Measurements from ENCODE around the gene DNAJC18. TPM values are rescaled to one million over a fixed set of nuclear protein-coding genes. Genes with fewer than 3 reads are reported as not detected.
"Not testable (repeated sequence)": the region's sequence is repeated elsewhere in the genome, so short reads cannot be mapped to it uniquely, and the experiment has no call there.

The DNAJC18 gene
- total RNA-seq, 4 donors from 2014 or later: 0.35 to 23.9 (median 3.4) TPM

DNA sequence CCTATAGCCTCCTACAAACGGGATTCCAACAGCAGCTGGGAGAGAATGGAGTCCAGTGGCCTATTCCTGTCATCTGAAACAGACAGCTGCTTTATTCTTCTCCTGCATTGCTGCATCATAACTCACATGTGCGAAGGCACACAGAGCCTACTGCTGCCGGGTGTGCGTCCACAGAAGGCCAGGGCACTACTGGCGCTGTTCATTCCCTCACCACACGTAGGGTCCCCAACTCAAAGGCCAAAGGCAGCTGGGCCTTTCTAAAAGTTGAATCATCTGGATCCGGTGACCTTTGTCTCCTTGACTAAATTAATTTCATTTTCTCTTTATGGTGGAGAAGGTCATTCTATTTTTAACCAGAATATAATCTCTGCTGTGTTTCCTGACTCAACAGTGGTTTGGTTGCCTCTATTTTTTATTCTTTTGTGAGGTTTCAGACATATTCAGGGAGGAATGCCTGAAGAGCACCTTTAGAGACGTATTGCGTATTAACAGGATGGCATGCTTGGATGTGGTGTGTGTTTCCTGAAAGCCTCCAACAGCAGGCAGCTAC is 24.7 kb downstream of the DNAJC18 start:
- Histone ChIP-seq H3K27ac (peak overlapping the region in 2 of 4 donors; percentile 60 to 85), H3K9me3 (no peaks in the 10 kb centered on the region)
- DNase-seq: peak in 1 of 3 donors; percentile 60

GRCh38 chr5:139413963-139414362 is 25.4 kb downstream of the DNAJC18 start:
- Histone ChIP-seq H3K4me3 (no peak overlapping the region), H3K4me1 (peaks cover 0 to 24% (median 9%) of the 10 kb centered on the region in 4 donors), H3K9me3 (no peaks in the 10 kb centered on the region), H3K27ac (peak overlapping the region in 2 of 4 donors; percentile 60 to 85), H3K27me3 (no peaks in the 10 kb centered on the region), H3K36me3 (no peaks in the 10 kb centered on the region)
- DNase-seq: peak in 1 of 3 donors; percentile 14
- TF ChIP-seq CTCF (IDR thresholded peaks at IDR 0.05): no peak
- TF ChIP-seq POLR2A (IDR thresholded peaks at IDR 0.05): no peak

More for the DNA sequence above, 24.7 kb downstream of the DNAJC18 start:
- Histone ChIP-seq H3K4me1 (peaks cover 0 to 29% (median 9%) of the 10 kb centered on the region in 4 donors), H3K4me3 (no peak overlapping the region), H3K36me3 (no peaks in the 10 kb centered on the region), H3K27me3 (no peaks in the 10 kb centered on the region)
- TF ChIP-seq POLR2A (IDR thresholded peaks at IDR 0.05) (peak in 1 of 2 donors; percentile 51), CTCF (IDR thresholded peaks at IDR 0.05) (peak in 3 of 6 experiments; percentile 26 to 38 (median 31))

DNA sequence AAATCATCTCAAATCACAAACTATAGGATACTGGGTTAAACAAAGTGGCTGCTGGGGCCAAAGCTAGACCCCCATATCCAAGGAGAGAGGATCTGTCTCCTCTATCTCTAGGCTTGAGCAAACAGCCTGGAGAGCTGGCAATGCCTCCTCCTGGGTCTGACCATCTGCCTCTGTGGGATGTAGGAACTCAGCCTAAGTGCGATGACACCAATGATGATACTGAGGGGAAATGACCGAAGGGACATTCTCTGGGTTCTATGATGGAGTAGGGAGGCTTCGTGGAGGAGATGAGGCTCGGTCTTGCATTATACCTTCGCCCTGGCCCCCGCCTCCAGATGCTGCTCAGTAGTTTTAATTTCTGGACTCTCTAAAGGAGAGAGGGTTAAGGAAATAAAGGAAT is 26.2 kb downstream of the DNAJC18 start:
- TF ChIP-seq CTCF (IDR thresholded peaks at IDR 0.05) (no peak), POLR2A (IDR thresholded peaks at IDR 0.05) (no peak)
- Histone ChIP-seq H3K4me3 (no peak overlapping the region), H3K27me3 (no peaks in the 10 kb centered on the region), H3K9me3 (no peaks in the 10 kb centered on the region), H3K27ac (no peak overlapping the region), H3K36me3 (no peaks in the 10 kb centered on the region), H3K4me1 (peaks cover 0 to 24% (median 7%) of the 10 kb centered on the region in 4 donors)
- DNase-seq: peak in 1 of 3 donors; percentile 6

DNA sequence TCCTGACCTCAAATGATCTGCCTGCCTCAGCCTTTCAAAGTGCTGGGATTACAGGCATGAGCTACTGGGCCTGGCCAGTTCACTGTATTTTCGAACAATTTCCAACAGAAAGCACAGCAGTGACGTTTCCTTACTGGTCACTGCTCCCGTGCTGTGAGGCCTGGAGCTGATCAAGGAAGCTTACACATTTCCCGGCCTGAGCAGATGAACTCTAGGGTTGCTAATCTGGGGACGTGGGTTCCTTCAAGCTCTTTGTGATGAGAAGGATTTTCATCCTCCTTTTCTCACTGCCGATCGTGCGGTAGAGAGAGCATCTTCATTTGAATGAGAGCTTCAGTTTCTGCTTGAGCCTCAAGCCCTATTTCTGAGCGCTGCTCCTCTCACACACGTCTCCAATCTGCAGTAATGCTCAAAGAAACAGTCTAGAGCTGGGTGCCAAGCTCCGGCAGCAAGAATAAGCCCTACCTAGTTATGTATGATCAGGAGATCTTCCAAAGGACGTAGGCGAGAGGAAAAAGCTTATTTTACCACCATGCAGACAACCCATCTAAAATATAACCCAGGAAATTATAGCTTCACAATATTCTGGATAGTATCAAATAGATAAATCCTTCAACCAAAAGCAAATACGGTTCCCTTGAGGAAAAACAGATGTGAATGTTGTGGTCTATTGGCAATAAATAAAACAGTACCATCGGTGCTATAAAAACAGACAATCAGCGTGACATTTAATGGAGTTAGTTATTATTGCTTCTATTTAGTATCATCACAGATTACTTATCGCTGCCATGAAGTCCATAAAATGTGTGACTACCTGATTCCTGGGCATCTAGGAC is 28.1 kb downstream of the DNAJC18 start:
- Histone ChIP-seq H3K4me3 (no peak overlapping the region), H3K9me3 (no peaks in the 10 kb centered on the region), H3K36me3 (no peaks in the 10 kb centered on the region), H3K27ac (no peak overlapping the region), H3K27me3 (no peaks in the 10 kb centered on the region), H3K4me1 (peaks cover 0 to 12% (median 7%) of the 10 kb centered on the region in 4 donors)
- TF ChIP-seq POLR2A (IDR thresholded peaks at IDR 0.05) (no peak), CTCF (IDR thresholded peaks at IDR 0.05) (no peak)
- DNase-seq: peak in 1 of 3 donors; percentile 29

DNA sequence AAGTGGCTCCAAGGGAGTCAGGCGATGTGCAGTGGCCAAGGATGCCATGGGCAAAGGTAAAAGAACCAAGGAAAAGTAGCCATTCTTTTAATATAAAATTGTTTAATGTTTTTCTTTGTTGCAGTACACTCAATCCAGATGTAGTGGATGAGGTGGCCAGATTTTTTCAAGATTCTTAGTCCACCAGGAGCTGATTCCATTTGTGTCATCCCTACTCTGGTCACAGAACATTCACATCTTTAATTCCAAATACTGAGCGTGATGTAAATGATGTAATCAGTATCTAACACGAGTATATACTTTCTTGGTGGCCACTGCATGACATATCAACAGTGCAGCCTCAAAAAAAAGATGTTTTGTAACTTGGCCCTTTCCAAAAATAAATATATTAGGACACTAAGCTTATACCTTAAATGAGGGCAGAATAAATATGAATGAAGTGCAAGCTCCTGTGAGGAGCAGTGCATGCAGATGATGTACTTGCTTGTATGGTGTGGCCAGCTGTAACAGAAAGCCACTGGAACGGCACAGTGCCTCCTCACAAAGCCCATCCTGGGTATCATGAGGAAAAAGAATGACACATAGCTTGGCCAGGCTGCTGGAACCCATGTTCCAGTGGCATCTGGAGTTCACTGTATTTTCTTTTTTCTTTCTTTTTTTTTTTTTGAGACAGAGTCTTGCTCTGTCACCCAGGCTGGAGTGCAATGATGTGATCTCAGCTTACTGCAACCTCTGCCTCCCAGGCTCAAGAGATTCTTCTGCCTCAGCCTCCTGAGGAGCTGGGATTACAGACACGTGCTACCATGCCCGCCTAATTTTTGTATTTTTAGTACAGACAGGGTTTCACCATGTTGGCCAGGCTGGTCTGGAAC is 29.0 kb downstream of the DNAJC18 start:
- TF ChIP-seq POLR2A (IDR thresholded peaks at IDR 0.05) (no peak), CTCF (IDR thresholded peaks at IDR 0.05) (no peak)
- no peaks in the 10 kb centered on the region for H3K36me3 ChIP-seq
- no peaks in the 10 kb centered on the region for H3K27me3 ChIP-seq
- no peak overlapping the region for H3K27ac ChIP-seq
- H3K9me3 ChIP-seq: no peaks in the 10 kb centered on the region
- DNase-seq: peak in 1 of 3 donors; percentile 14
- H3K4me1 ChIP-seq: peaks cover 0 to 10% (median 4%) of the 10 kb centered on the region in 4 donors
- H3K4me3 ChIP-seq: no peak overlapping the region

- H3K27ac ChIP-seq, H3K9me3 ChIP-seq, H3K27me3 ChIP-seq, H3K4me3 ChIP-seq, H3K36me3 ChIP-seq, H3K4me1 ChIP-seq: not testable (repeated sequence)
- peak in 1 of 3 donors; percentile 40 for DNase-seq
Measured at GRCh38 chr5:139409116-139409515, 30.2 kb downstream of the DNAJC18 start.
